SKM-1 (cell line): ENCODE data around the gene CAMK1D.
"Not testable (repeated sequence)": the region's sequence is repeated elsewhere in the genome, so short reads cannot be mapped to it uniquely, and the experiment has no call there.

Source experiments
- DNase-seq: peaks from one replicate; lab custom pipeline; 2025; ENCODE audit not compliant: unreplicated experiment; lab: John Stamatoyannopoulos, UW

Gene CAMK1D

GRCh38 chr10:12740813-12741212, 391.5 kb downstream of the CAMK1D start:
- no peak for DNase-seq

- DNase-seq, result no peak
These were observed 392.0 kb downstream of the CAMK1D start for GRCh38 chr10:12741360-12741804.

GRCh38 chr10:12742771-12743170, 393.4 kb downstream of the CAMK1D start:
- DNase-seq, result peak; percentile 36

GRCh38 chr10:12743466-12743865, 394.1 kb downstream of the CAMK1D start:
- DNase-seq, result not testable (repeated sequence)

GRCh38 chr10:12743941-12744340, 394.6 kb downstream of the CAMK1D start:
- no peak for DNase-seq

GRCh38 chr10:12748186-12748585, 398.8 kb downstream of the CAMK1D start:
- no peak for DNase-seq

- no peak for DNase-seq
These were observed 400.6 kb downstream of the CAMK1D start for GRCh38 chr10:12749760-12750478.

GRCh38 chr10:12750526-12751201, 401.3 kb downstream of the CAMK1D start:
- no peak for DNase-seq

GRCh38 chr10:12755075-12755474, 405.7 kb downstream of the CAMK1D start:
- DNase-seq, result no peak

GRCh38 chr10:12757351-12757750, 408.0 kb downstream of the CAMK1D start:
- no peak for DNase-seq

GRCh38 chr10:12758271-12758670, 408.9 kb downstream of the CAMK1D start:
- DNase-seq, result no peak

GRCh38 chr10:12766223-12766622, 416.9 kb downstream of the CAMK1D start:
- DNase-seq, result no peak

GRCh38 chr10:12768156-12769100, 419.1 kb downstream of the CAMK1D start:
- no peak for DNase-seq

GRCh38 chr10:12769323-12770044, 420.1 kb downstream of the CAMK1D start:
- no peak for DNase-seq

- no peak for DNase-seq
These were observed 422.8 kb downstream of the CAMK1D start for GRCh38 chr10:12771981-12772760.

- no peak for DNase-seq
These were observed 423.6 kb downstream of the CAMK1D start for GRCh38 chr10:12772797-12773587.

GRCh38 chr10:12774204-12774894, 425.0 kb downstream of the CAMK1D start:
- no peak for DNase-seq

GRCh38 chr10:12777840-12778585, 428.7 kb downstream of the CAMK1D start:
- no peak for DNase-seq
